Endothelial cell of umbilical vein (primary cell): Measurements from ENCODE around the gene MRPL16. TPM values are rescaled to one million over a fixed set of nuclear protein-coding genes. Genes with fewer than 3 reads are reported as not detected.

ENCODE experiments used
- BruUV-seq: library from RNA; stranded (reverse); fragments of 400-500 nt; replicated peaks from 2 replicates; lab custom pipeline; 2021; lab: Mats Ljungman, UMichigan
- CTCF ChIA-PET: fragments of 300-600, 350-600 bp; sonication (Branson Sonifier 250); formaldehyde crosslinking; loops from one replicate; lab custom pipeline; 2021; ENCODE audit warnings: antibody characterized with exemption, inconsistent platforms; lab: Charles Lee
- POLR2A ChIA-PET: fragments of 300-600, 350-600 bp; sonication (Branson Sonifier 250); formaldehyde crosslinking; loops from one replicate; lab custom pipeline; 2021; ENCODE audit warnings: antibody characterized with exemption, inconsistent platforms; lab: Charles Lee
- DNase-seq: peaks from one replicate; pipeline ENCODE4 v3.0.0-alpha.2; 2011; ENCODE audit warnings: low read depth, low spot score
- FAIRE-seq: peaks from 2 replicates; lab custom pipeline; 2011; peaks lifted over from hg19 to GRCh38; lab: Jason Lieb, UNC
- H2AFZ ChIP-seq: 2 replicates; pipeline ENCODE4 v1.6.0; 2012; ENCODE audit warnings: low read depth, low read length, control low read depth, inconsistent platforms
- H3K27ac ChIP-seq: 2 replicates; pipeline ENCODE4 v1.5.1; 2011; ENCODE audit warnings: low read depth, mild to moderate bottlenecking, control low read depth, low read length, moderate library complexity; ENCODE audit not compliant: insufficient read depth
- H3K27me3 ChIP-seq, 2 experiments: 2 replicates each; pipeline versions ENCODE4 v1.6.0 to v1.6.1; 2011; ENCODE audit warnings: low read length in 2 of 2, mixed read lengths in 1 of 2; ENCODE audit not compliant: control insufficient read depth in 2 of 2, insufficient read depth in 2 of 2
- H3K36me3 ChIP-seq, 2 experiments: 2 replicates in 1 of 2; 3 replicates in 1 of 2; pipeline ENCODE4 v1.5.1; 2011; ENCODE audit warnings: low read length in 2 of 2, mild to moderate bottlenecking in 1 of 2, moderate library complexity in 1 of 2; ENCODE audit not compliant: control insufficient read depth in 2 of 2, insufficient read depth in 2 of 2; ENCODE audit errors: extremely low read depth in 1 of 2
- H3K4me1 ChIP-seq: 3 replicates; pipeline ENCODE4 v1.5.1; 2011; ENCODE audit warnings: mild to moderate bottlenecking, low read length; ENCODE audit not compliant: control insufficient read depth, insufficient read depth; ENCODE audit errors: extremely low read depth
- H3K4me2 ChIP-seq: 2 replicates; pipeline ENCODE4 v1.6.1; 2011; ENCODE audit warnings: low read length, control low read depth, mixed read lengths; ENCODE audit not compliant: insufficient read depth
- H3K4me3 ChIP-seq, 3 experiments: fragments of 200-600 bp in 1 of 3; sonication (generic), shearing (Covaris generic) in 1 of 3; replicated peaks in 1 of 3; 2 replicates each; pipeline ENCODE4 v1.5.1; 2011 to 2016; ENCODE audit warnings: control low read depth in 3 of 3, low read length in 3 of 3, mild to moderate bottlenecking in 2 of 3, inconsistent platforms in 1 of 3, low read depth in 1 of 3, moderate library complexity in 1 of 3; ENCODE audit not compliant: insufficient read depth in 1 of 3
- H3K79me2 ChIP-seq: 2 replicates; pipeline ENCODE4 v1.6.0; 2012; ENCODE audit warnings: low read length, inconsistent platforms; ENCODE audit not compliant: control insufficient read depth, insufficient read depth
- H3K9ac ChIP-seq: replicated peaks from 2 replicates; pipeline ENCODE3; 2011; ENCODE audit warnings: low read length, control low read depth; ENCODE audit not compliant: insufficient read depth; ENCODE audit errors: extremely low read depth
- H3K9me1 ChIP-seq: replicated peaks from 3 replicates; pipeline ENCODE4 v1.6.0; 2011; ENCODE audit warnings: mild to moderate bottlenecking, low read length; ENCODE audit not compliant: control insufficient read depth, insufficient read depth; ENCODE audit errors: extremely low read depth
- H3K9me3 ChIP-seq: replicated peaks from 2 replicates; pipeline ENCODE4 v1.5.1; 2012; ENCODE audit warnings: low read length, inconsistent platforms; ENCODE audit not compliant: control insufficient read depth, insufficient read depth
- H4K20me1 ChIP-seq: replicated peaks from 2 replicates; pipeline ENCODE3; 2011; ENCODE audit warnings: mild to moderate bottlenecking, low read length; ENCODE audit not compliant: control insufficient read depth, insufficient read depth; ENCODE audit errors: extremely low read depth
- EZH2 ChIP-seq: IDR thresholded peaks from 2 replicates; pipeline ENCODE4 v1.6.1; 2012; ENCODE audit warnings: borderline replicate concordance, low read depth, mild to moderate bottlenecking, moderate library complexity, low read length, inconsistent platforms; ENCODE audit not compliant: severe bottlenecking
- FOS ChIP-seq: IDR thresholded peaks from 2 replicates; pipeline ENCODE4 v1.6.1; 2011; ENCODE audit warnings: mild to moderate bottlenecking, low read length, moderate library complexity, borderline replicate concordance; ENCODE audit not compliant: insufficient read depth
- GATA2 ChIP-seq: IDR thresholded peaks from 2 replicates; pipeline ENCODE4 v1.7.0; 2011; ENCODE audit warnings: low read depth, mild to moderate bottlenecking, moderate library complexity, mixed read lengths, low read length; ENCODE audit not compliant: insufficient read length, insufficient read depth
- JUN ChIP-seq: IDR thresholded peaks from 2 replicates; pipeline ENCODE4 v1.6.1; 2011; ENCODE audit warnings: borderline replicate concordance, low read depth; ENCODE audit not compliant: insufficient read length, insufficient read depth
- MYC ChIP-seq: IDR thresholded peaks from one replicate; pipeline ENCODE4 v1.6.1; 2011; ENCODE audit warnings: mild to moderate bottlenecking, low read depth, low read length
- POLR2A ChIP-seq: IDR thresholded peaks from 2 replicates; pipeline ENCODE4 v1.6.1; 2012; ENCODE audit warnings: low read depth, mild to moderate bottlenecking, control low read depth, low read length
- POLR2AphosphoS5 ChIP-seq: IDR thresholded peaks from 2 replicates; pipeline ENCODE4 v1.6.1; 2012; ENCODE audit warnings: low read depth, mild to moderate bottlenecking, control low read depth, low read length, moderate library complexity; ENCODE audit not compliant: insufficient read depth
- dilution Hi-C: fragments of 300-500 bp; cut with MboI; formaldehyde crosslinking; loops from one replicate; pipeline ENCODE4 v1.15.0; 2019; ENCODE audit warnings: low sequenced_read_pairs; ENCODE audit not compliant: extremely low pct_ligation_motif_present
- intact Hi-C: fragments of 100-400 bp; cut with micrococcal nuclease; formaldehyde crosslinking; loops from one replicate; pipeline ENCODE4 v1.10.0; 2022
- polyA plus RNA-seq, 4 experiments: library from polyadenylated mRNA; depleted of rRNA in 3 of 4; stranded (reverse) in 3 of 4; unstranded in 1 of 4; fragments of >200 nt; gene quantifications; 2 replicates each; pipeline versions ENCODE4 v1.2.1 to v1.2.3, GENCODE V29; 2011 to 2012; ENCODE audit warnings: missing spikeins in 1 of 4
- total RNA-seq: library from RNA; stranded (reverse); gene quantifications from 2 replicates; pipeline ENCODE4 v1.2.3, GENCODE V29; 2021
- TF ChIP-seq, protein P1 (sequence below): IDR thresholded peaks from 2 replicates; pipeline ENCODE4 v1.6.1; 2011; ENCODE audit not compliant: insufficient read depth, insufficient read length
- TF ChIP-seq, protein P2 (sequence below), 2 donors: IDR thresholded peaks; 1 replicate in 1 of 2; 2 replicates in 1 of 2; pipeline ENCODE4 v1.5.1; 2011; ENCODE audit warnings: low read length in 2 of 2, mild to moderate bottlenecking in 2 of 2, moderate library complexity in 2 of 2, control low read depth in 1 of 2, inconsistent platforms in 1 of 2, low read depth in 1 of 2; ENCODE audit not compliant: insufficient read depth in 1 of 2; ENCODE audit errors: extremely low read depth in 1 of 2

Gene MRPL16
- total and polyA plus RNA-seq, 2 donors (not counting 3 experiments of a cell fraction or from before 2014, with no cell fraction given) = 63.9 to 84.0 TPM

DNA sequence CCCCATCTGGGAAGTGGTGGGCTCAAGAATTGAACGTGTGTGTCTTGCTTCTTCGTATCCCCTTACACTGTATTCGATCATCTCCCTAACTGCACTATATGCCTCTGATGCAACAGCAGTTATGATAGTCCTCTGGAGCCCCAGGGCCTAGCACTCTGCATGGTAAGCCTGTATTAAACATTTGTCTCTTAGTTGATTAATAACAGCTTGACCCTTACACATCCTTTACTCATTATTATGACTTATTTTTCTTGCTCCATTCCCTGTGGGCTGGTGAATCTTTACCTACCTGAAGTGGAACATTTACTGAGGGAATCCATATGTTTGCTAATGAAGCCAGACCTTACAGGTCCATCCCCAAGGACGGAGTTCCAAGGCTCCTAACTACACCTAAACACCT is 49.8 kb downstream of the MRPL16 start:
- Histone ChIP-seq H3K9me3 (no peaks in the 10 kb centered on the region), H3K27ac (no peak overlapping the region), H3K4me3 (no peak overlapping the region), H2AFZ (no peak overlapping the region), H3K9ac (no peak overlapping the region), H3K4me1 (peaks cover 14% of the 10 kb centered on the region), H3K4me2 (no peak overlapping the region), H4K20me1 (no peaks in the 10 kb centered on the region), H3K9me1 (no peaks in the 10 kb centered on the region), H3K36me3 (peaks cover 0 to 12% of the 10 kb centered on the region in 2 experiments), H3K27me3 (no peaks in the 10 kb centered on the region), H3K79me2 (peaks cover 54% of the 10 kb centered on the region)
- TF ChIP-seq POLR2A = no peak
- TF ChIP-seq, protein P1, sequence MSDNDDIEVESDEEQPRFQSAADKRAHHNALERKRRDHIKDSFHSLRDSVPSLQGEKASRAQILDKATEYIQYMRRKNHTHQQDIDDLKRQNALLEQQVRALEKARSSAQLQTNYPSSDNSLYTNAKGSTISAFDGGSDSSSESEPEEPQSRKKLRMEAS = no peak
- TF ChIP-seq, protein P2, sequence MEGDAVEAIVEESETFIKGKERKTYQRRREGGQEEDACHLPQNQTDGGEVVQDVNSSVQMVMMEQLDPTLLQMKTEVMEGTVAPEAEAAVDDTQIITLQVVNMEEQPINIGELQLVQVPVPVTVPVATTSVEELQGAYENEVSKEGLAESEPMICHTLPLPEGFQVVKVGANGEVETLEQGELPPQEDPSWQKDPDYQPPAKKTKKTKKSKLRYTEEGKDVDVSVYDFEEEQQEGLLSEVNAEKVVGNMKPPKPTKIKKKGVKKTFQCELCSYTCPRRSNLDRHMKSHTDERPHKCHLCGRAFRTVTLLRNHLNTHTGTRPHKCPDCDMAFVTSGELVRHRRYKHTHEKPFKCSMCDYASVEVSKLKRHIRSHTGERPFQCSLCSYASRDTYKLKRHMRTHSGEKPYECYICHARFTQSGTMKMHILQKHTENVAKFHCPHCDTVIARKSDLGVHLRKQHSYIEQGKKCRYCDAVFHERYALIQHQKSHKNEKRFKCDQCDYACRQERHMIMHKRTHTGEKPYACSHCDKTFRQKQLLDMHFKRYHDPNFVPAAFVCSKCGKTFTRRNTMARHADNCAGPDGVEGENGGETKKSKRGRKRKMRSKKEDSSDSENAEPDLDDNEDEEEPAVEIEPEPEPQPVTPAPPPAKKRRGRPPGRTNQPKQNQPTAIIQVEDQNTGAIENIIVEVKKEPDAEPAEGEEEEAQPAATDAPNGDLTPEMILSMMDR (IDR thresholded peaks at IDR 0.05; ENCODE audit: extremely low read depth in 1 of 2, insufficient read depth in 1 of 2, low read depth in 1 of 2, low read length in 2 of 2) = no peak
- TF ChIP-seq FOS = no peak
- no peak for TF ChIP-seq GATA2
- no peak for TF ChIP-seq POLR2AphosphoS5
- TF ChIP-seq EZH2 = no peak
- no peak for TF ChIP-seq JUN
- no peak for TF ChIP-seq MYC
- dilution Hi-C loops = no loop called here
- DNase-seq = no peak
- POLR2A ChIA-PET = no interaction called here
- no peak for FAIRE-seq
- BruUV-seq = no TSS peak
- CTCF ChIA-PET = interaction anchor here (1.5 kb wide), 1 partner anchor 41 kb away, joined by 4 read pairs; no protein-coding TSS in a partner anchor
- intact Hi-C loops = no loop called here
